Mammary epithelial cell (primary cell): ENCODE data around the gene IL10.

Experiments
- EZH2 ChIP-seq: IDR thresholded peaks from 2 replicates; pipeline ENCODE4 v1.6.1; 2012; ENCODE audit warnings: low read length, inconsistent platforms, borderline replicate concordance
- TF ChIP-seq, protein P1 (sequence below), 2 donors: IDR thresholded peaks in 1 of 2; conservative IDR thresholded peaks in 1 of 2; 2 replicates each; pipeline ENCODE4 v1.5.1; 2011 to 2012; ENCODE audit warnings: inconsistent platforms in 2 of 2, low read length in 2 of 2, mild to moderate bottlenecking in 2 of 2, control low read depth in 1 of 2, low read depth in 1 of 2; ENCODE audit not compliant: insufficient read depth in 1 of 2; ENCODE audit errors: extremely low read depth in 1 of 2

DNA sequence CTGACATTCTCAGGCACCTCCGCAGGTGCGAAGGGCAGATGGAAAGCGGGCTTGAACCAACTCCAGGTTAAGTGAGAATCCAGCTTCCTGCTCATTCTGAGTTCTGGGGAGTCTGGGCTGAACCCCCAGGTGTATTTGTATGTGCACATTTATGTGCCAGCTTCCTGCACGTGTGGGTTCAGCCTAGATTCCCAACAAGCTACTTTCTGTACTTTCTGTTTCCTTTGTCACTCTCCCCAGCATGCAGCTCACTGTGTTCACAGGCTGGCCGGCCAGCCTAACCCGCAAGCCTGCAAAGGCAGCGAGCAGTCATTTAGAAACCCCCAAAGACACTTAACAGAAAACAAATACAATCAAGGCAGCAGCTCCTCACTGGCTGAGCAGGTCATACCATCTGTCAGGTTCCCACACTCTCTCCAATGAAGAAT lies 3.0 kb downstream of the IL10 start:
- TF ChIP-seq, protein P1, sequence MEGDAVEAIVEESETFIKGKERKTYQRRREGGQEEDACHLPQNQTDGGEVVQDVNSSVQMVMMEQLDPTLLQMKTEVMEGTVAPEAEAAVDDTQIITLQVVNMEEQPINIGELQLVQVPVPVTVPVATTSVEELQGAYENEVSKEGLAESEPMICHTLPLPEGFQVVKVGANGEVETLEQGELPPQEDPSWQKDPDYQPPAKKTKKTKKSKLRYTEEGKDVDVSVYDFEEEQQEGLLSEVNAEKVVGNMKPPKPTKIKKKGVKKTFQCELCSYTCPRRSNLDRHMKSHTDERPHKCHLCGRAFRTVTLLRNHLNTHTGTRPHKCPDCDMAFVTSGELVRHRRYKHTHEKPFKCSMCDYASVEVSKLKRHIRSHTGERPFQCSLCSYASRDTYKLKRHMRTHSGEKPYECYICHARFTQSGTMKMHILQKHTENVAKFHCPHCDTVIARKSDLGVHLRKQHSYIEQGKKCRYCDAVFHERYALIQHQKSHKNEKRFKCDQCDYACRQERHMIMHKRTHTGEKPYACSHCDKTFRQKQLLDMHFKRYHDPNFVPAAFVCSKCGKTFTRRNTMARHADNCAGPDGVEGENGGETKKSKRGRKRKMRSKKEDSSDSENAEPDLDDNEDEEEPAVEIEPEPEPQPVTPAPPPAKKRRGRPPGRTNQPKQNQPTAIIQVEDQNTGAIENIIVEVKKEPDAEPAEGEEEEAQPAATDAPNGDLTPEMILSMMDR (conservative IDR thresholded peaks at IDR 0.05 in 1 of 2, IDR thresholded peaks at IDR 0.05 in 1 of 2; ENCODE audit: extremely low read depth in 1 of 2, insufficient read depth in 1 of 2, low read depth in 1 of 2, low read length in 2 of 2): no peak
- no peak for TF ChIP-seq EZH2
